Measurements from ENCODE around the gene SPTSSB. TPM values are rescaled to one million over a fixed set of nuclear protein-coding genes. Genes with fewer than 3 reads are reported as not detected.

The SPTSSB gene
- total RNA-seq (1 to 10 TPM in 1 of 4 donors, not detected in 3; 1.2 TPM), polyA plus RNA-seq (under 1 TPM; 0.03 to 0.21 (median 0.04) TPM)
- long read RNA-seq, donor 1, result 0 reads
- long read RNA-seq, donor 2, result 0 reads

- ATAC-seq (peak in 2 of 4 donors; percentile 37 to 48), DNase-seq (peak; percentile 16 to 48)
- no peaks in the 10 kb centered on the region for H3K36me3 ChIP-seq (ENCODE audit: insufficient read depth in 1 of 2, low read depth in 1 of 2)
- H3K27me3 ChIP-seq (ENCODE audit: insufficient read depth in 3 of 3, low read length in 2 of 3), result peaks cover 0 to 35% (median 3%) of the 10 kb centered on the region in 3 donors
- H3K27ac ChIP-seq, result no peak within 1 kb of the TSS
- peak within 1 kb of the TSS; percentile 64 for H3K4me3 ChIP-seq
- intact Hi-C loops (cut with DNase I), result no loop called here
- H3K9me3 ChIP-seq, result no peaks in the 10 kb centered on the region
- 1% methylated on average over 51 to 53 of the region's 53 CpGs for WGBS, 3 donors
- H3K4me1 ChIP-seq, result no peaks in the 10 kb centered on the region
- no peak for TF ChIP-seq CTCF (IDR thresholded peaks at IDR 0.05)
These were observed at the start of gene SPTSSB for GRCh38 chr3:161371441-161372320. TSS of gene SPTSSB (minus strand) at chr3:161371517. CDS start at chr3:161346323, 25,194 bp downstream.

- Histone ChIP-seq H3K36me3 (ENCODE audit: insufficient read depth in 1 of 2, low read depth in 1 of 2) (no peaks in the 10 kb centered on the region), H3K27me3 (ENCODE audit: insufficient read depth in 3 of 3, low read length in 2 of 3) (no peaks in the 10 kb centered on the region), H3K4me1 (no peaks in the 10 kb centered on the region), H3K27ac (no peak overlapping the region), H3K9me3 (no peaks in the 10 kb centered on the region), H3K4me3 (no peak overlapping the region)
- intact Hi-C loops (cut with DNase I), result loop anchor here (5.0 to 10.0 kb wide), 3 partner anchors 148 to 836 kb away; no protein-coding TSS in a partner anchor
- ATAC-seq (no peak), DNase-seq (no peak)
- WGBS, 3 donors, result 80 to 81% (median 81%) methylated on average over 8 of the region's 8 CpGs
- TF ChIP-seq CTCF (IDR thresholded peaks at IDR 0.05), result no peak
These were observed 49.4 kb upstream of the SPTSSB start for GRCh38 chr3:161420746-161421145.

- DNase-seq (no peak), ATAC-seq (no peak)
- intact Hi-C loops (cut with DNase I), result loop anchor here (5.0 to 10.0 kb wide), 3 partner anchors 147 to 835 kb away; no protein-coding TSS in a partner anchor
- no peak overlapping the region for H3K27ac ChIP-seq
- no peaks in the 10 kb centered on the region for H3K4me1 ChIP-seq
- WGBS, 3 donors, result 97 to 100% (median 98%) methylated on average over 3 of the region's 3 CpGs
- TF ChIP-seq CTCF (IDR thresholded peaks at IDR 0.05), result no peak
- no peaks in the 10 kb centered on the region for H3K36me3 ChIP-seq (ENCODE audit: insufficient read depth in 1 of 2, low read depth in 1 of 2)
- H3K9me3 ChIP-seq, result no peaks in the 10 kb centered on the region
- H3K27me3 ChIP-seq (ENCODE audit: insufficient read depth in 3 of 3, low read length in 2 of 3), result no peaks in the 10 kb centered on the region
- H3K4me3 ChIP-seq, result no peak overlapping the region
These were observed 48.4 kb upstream of the SPTSSB start for GRCh38 chr3:161419555-161420333.

- no peak for DNase-seq
- peak in 1 of 4 donors; percentile 41 for ATAC-seq
- no peaks in the 10 kb centered on the region for H3K36me3 ChIP-seq (ENCODE audit: insufficient read depth in 1 of 2, low read depth in 1 of 2)
- peak overlapping the region; percentile 15 for H3K27ac ChIP-seq
- no peaks in the 10 kb centered on the region for H3K27me3 ChIP-seq (ENCODE audit: insufficient read depth in 3 of 3, low read length in 2 of 3)
- H3K4me3 ChIP-seq, result no peak overlapping the region
- TF ChIP-seq CTCF (IDR thresholded peaks at IDR 0.05), result no peak
- intact Hi-C loops (cut with DNase I), result no loop called here
- H3K4me1 ChIP-seq, result no peaks in the 10 kb centered on the region
- H3K9me3 ChIP-seq, result no peaks in the 10 kb centered on the region
- WGBS, 3 donors, result 33 to 46% (median 43%) methylated on average over 1 of the region's 1 CpG
These were observed 44.4 kb upstream of the SPTSSB start for GRCh38 chr3:161415506-161416231.
